Activated naive CD8-positive, alpha-beta T cell (primary cell): ENCODE measurements around the gene SESN2.

Experiments
- H3K27ac Mint-ChIP-seq: one replicate; pipeline ENCODE4 v1.8.0; 2021; ENCODE audit warnings: mixed read lengths
- H3K27me3 Mint-ChIP-seq: one replicate; pipeline ENCODE4 v1.8.0; 2021; ENCODE audit warnings: mixed read lengths
- H3K36me3 Mint-ChIP-seq: one replicate; pipeline ENCODE4 v1.8.0; 2021; ENCODE audit warnings: mixed read lengths
- H3K4me1 Mint-ChIP-seq: one replicate; pipeline ENCODE4 v1.8.0; 2021; ENCODE audit warnings: low read depth, mixed read lengths
- H3K4me3 Mint-ChIP-seq: one replicate; pipeline ENCODE4 v1.8.0; 2021; ENCODE audit warnings: mild to moderate bottlenecking, mixed read lengths
- H3K9me3 Mint-ChIP-seq: one replicate; pipeline ENCODE4 v1.8.0; 2021; ENCODE audit warnings: low read depth, mixed read lengths

The SESN2 gene, protein sequence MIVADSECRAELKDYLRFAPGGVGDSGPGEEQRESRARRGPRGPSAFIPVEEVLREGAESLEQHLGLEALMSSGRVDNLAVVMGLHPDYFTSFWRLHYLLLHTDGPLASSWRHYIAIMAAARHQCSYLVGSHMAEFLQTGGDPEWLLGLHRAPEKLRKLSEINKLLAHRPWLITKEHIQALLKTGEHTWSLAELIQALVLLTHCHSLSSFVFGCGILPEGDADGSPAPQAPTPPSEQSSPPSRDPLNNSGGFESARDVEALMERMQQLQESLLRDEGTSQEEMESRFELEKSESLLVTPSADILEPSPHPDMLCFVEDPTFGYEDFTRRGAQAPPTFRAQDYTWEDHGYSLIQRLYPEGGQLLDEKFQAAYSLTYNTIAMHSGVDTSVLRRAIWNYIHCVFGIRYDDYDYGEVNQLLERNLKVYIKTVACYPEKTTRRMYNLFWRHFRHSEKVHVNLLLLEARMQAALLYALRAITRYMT

GRCh38 chr1:28259252-28259933, at the start of gene SESN2:
Gene SESN2, plus strand, starts transcription at chr1:28259518. Its CDS starts 330 bp downstream, at chr1:28259848.
- Mint-ChIP-seq H3K36me3 (no peaks in the 10 kb centered on the region), H3K27me3 (no peaks in the 10 kb centered on the region), H3K27ac (peak within 1 kb of the TSS; percentile 95), H3K9me3 (no peaks in the 10 kb centered on the region), H3K4me3 (peak within 1 kb of the TSS; percentile 78), H3K4me1 (peaks cover 47% of the 10 kb centered on the region)

GRCh38 chr1:28209700-28210099, 49.6 kb upstream of the SESN2 start:
- Mint-ChIP-seq H3K4me1 (peaks cover 1% of the 10 kb centered on the region), H3K36me3 (peaks cover 10% of the 10 kb centered on the region), H3K9me3 (no peaks in the 10 kb centered on the region), H3K27me3 (no peaks in the 10 kb centered on the region), H3K4me3 (no peak overlapping the region), H3K27ac (no peak overlapping the region)

DNA sequence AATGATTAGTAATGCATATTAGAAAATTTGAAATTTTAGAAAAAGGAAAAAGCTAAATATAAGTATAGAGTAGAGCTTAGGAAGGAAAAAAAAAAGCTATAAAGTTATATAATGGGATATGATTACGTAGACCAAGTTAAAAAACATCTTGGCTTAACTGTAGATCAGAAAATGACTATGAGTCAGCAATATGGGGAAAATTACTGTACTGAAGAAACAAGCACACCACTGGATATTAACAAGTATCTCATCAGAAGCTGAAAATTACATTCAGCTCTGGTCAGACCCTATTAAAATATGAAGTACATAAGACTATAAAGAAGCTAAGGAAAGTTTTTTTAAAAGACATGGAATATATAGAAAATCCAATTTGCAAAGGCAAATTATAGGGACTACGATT, 46.0 kb upstream of the SESN2 start:
- H3K4me1 Mint-ChIP-seq, result peaks cover 1% of the 10 kb centered on the region
- no peak overlapping the region for H3K27ac Mint-ChIP-seq
- H3K27me3 Mint-ChIP-seq, result no peaks in the 10 kb centered on the region
- H3K9me3 Mint-ChIP-seq, result no peaks in the 10 kb centered on the region
- peaks cover 4% of the 10 kb centered on the region for H3K36me3 Mint-ChIP-seq
- H3K4me3 Mint-ChIP-seq, result no peak overlapping the region

GRCh38 chr1:28229089-28229488, 30.2 kb upstream of the SESN2 start:
- Mint-ChIP-seq H3K27ac (no peak overlapping the region), H3K9me3 (no peaks in the 10 kb centered on the region)

GRCh38 chr1:28229996-28230395, 29.3 kb upstream of the SESN2 start:
- Mint-ChIP-seq H3K27ac (no peak overlapping the region), H3K9me3 (no peaks in the 10 kb centered on the region), H3K4me3 (peak overlapping the region; percentile 97), H3K36me3 (no peaks in the 10 kb centered on the region), H3K4me1 (peaks cover 34% of the 10 kb centered on the region), H3K27me3 (no peaks in the 10 kb centered on the region)

More at GRCh38 chr1:28229089-28229488, 30.2 kb upstream of the SESN2 start:
- Mint-ChIP-seq H3K36me3 (no peaks in the 10 kb centered on the region), H3K4me1 (peaks cover 32% of the 10 kb centered on the region), H3K4me3 (no peak overlapping the region), H3K27me3 (no peaks in the 10 kb centered on the region)

DNA sequence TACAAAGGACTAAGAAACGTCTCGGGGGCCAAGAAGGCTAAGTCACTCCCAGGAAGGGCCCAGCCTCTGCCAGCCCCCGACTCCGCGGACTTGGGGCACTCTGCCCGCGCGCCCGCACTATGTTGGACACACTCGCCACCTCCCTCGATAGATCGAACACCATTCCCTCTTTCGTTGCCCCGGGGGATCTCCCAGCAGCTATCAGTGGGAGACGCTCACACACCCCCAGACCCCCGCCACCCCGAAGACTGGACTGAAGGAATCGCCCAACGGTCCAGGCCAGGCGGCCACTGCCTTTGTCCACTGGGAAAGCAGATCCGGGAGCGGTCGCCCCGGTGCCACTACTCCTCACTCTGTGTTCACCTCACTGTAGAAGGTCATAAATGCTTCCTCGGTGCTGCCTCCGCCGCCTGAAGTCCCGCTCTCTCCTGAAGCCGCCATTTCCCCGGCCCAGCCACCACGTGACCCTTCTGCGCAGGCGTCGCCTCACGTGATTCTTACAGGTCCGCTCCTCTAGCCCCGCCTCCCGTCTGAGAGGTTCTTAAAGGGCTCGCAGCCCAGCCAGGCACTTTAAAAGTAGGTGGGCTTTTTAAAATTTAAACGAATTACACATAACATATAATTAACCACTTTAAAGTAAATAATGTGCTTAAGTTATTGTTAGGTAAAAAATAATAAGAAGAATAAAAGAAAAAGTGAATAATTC, 26.6 kb upstream of the SESN2 start, which contains the start of gene DNAJC8:
TSS of gene DNAJC8 (minus strand) at position 472 of the 706 bp plus-strand sequence. CDS start at position 441, 31 bp downstream.
- Mint-ChIP-seq H3K36me3 (no peaks in the 10 kb centered on the region), H3K4me3 (peak within 1 kb of the TSS; percentile 97), H3K9me3 (no peaks in the 10 kb centered on the region), H3K27me3 (no peaks in the 10 kb centered on the region), H3K27ac (peak within 1 kb of the TSS; percentile 98), H3K4me1 (peaks cover 34% of the 10 kb centered on the region)

- H3K4me1 Mint-ChIP-seq, result peaks cover 34% of the 10 kb centered on the region
- no peaks in the 10 kb centered on the region for H3K9me3 Mint-ChIP-seq
- no peaks in the 10 kb centered on the region for H3K27me3 Mint-ChIP-seq
- H3K4me3 Mint-ChIP-seq, result peak overlapping the region; percentile 97
- no peaks in the 10 kb centered on the region for H3K36me3 Mint-ChIP-seq
- peak overlapping the region; percentile 29 for H3K27ac Mint-ChIP-seq
Observed at GRCh38 chr1:28233264-28233606, 26.1 kb upstream of the SESN2 start.

- H3K4me1 Mint-ChIP-seq, result peaks cover 23% of the 10 kb centered on the region
- H3K27ac Mint-ChIP-seq, result no peak within 1 kb of the TSS
- H3K4me3 Mint-ChIP-seq, result no peak within 1 kb of the TSS
- no peaks in the 10 kb centered on the region for H3K9me3 Mint-ChIP-seq
- no peaks in the 10 kb centered on the region for H3K27me3 Mint-ChIP-seq
- H3K36me3 Mint-ChIP-seq, result no peaks in the 10 kb centered on the region
Observed at GRCh38 chr1:28235755-28236655, 23.3 kb upstream of the SESN2 start, which contains the start of gene ATP5IF1. Gene ATP5IF1, plus strand, starts transcription at chr1:28236124. Its CDS starts 60 bp downstream, at chr1:28236184.

DNA sequence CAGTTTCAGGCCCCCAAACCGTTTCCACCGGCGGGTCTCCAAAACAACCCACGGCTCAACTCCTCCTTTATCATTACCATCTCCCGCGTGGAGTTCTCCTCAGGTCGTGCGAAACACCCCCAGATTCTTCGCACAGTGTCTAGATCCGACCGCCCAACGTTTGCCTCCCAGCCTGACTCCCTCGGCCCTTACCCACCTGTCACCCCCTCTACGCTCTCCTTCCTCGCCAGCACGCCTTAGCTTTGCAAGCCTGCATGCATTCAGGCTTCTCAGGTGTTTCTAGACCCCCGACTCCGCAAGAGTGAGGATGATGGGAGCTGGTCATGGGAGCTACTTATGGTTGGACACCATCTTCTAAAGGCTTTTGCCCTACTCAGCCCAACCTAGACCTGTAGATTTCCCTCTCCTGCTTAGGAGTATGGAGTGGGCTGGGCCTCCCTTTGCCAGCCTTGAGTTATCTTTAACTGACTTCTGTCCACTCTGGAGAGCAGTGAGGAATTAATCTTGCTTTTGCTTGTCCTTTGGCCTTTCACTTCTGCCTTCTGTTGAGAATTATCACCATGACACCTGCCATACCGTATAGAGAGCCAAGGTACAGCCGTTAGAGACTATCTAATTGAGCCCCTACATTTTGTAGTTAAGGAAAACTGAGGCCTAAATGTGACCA, 22.5 kb upstream of the SESN2 start:
- Mint-ChIP-seq H3K27ac (no peak overlapping the region), H3K4me3 (no peak overlapping the region), H3K9me3 (no peaks in the 10 kb centered on the region), H3K27me3 (no peaks in the 10 kb centered on the region), H3K4me1 (peaks cover 20% of the 10 kb centered on the region), H3K36me3 (no peaks in the 10 kb centered on the region)

DNA sequence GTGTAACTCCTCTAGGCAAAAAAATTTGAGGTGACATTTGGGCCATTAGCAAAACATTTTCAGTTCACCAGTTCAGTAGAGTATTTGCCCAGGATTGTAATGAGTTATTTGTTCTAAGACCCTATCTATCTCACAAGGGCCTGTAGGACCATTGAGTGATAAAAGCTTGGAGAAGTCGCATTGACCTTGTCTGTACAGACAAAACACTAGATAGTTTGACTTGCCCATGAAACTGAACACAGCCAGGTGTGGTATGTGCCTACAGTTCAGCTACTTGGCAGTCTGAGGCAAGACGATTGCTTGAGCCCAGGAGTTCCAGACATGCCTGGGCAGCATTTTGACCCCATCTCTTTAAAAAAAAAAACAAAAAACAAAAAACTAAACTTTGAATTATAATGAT, 20.3 kb upstream of the SESN2 start:
- H3K27me3 Mint-ChIP-seq, result no peaks in the 10 kb centered on the region
- H3K27ac Mint-ChIP-seq, result peak overlapping the region; percentile 34
- no peaks in the 10 kb centered on the region for H3K9me3 Mint-ChIP-seq
- H3K36me3 Mint-ChIP-seq, result no peaks in the 10 kb centered on the region
- peaks cover 17% of the 10 kb centered on the region for H3K4me1 Mint-ChIP-seq
- H3K4me3 Mint-ChIP-seq, result no peak overlapping the region

- Mint-ChIP-seq H3K27ac (no peak overlapping the region), H3K27me3 (no peaks in the 10 kb centered on the region), H3K4me3 (no peak overlapping the region), H3K9me3 (no peaks in the 10 kb centered on the region), H3K4me1 (peaks cover 25% of the 10 kb centered on the region), H3K36me3 (no peaks in the 10 kb centered on the region)
Observed at GRCh38 chr1:28240024-28240423, 19.3 kb upstream of the SESN2 start.

DNA sequence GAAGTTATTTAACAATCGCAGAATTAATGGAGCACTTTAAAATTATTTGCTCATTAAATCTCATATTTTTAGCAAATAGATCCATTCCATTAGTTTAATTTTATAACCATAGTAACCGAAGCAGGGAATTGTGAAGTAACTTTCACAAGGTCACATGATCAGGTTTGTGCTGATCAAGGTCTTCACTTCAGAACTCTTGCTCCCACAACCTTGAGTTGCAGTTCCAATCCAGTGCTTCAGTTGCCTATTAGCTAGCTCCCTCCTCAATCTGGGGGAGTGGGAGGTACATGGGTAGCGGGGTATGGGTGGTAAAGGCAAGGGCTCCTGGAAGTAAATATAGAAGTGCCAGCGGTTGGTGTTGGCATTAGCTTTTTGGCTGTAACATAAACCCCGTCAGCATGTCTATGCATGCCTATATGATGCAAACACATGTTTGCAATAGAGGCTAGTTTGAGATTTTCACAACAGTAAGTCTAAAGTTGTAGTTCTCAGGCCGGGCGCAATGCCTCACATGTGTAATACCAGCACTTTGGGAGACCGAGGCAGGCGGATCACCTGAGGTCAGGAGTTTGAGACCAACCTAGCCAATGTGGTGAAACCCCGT, 17.6 kb upstream of the SESN2 start:
- Mint-ChIP-seq H3K4me3 (no peak overlapping the region), H3K4me1 (peaks cover 31% of the 10 kb centered on the region), H3K36me3 (no peaks in the 10 kb centered on the region), H3K27me3 (no peaks in the 10 kb centered on the region), H3K27ac (no peak overlapping the region), H3K9me3 (no peaks in the 10 kb centered on the region)

DNA sequence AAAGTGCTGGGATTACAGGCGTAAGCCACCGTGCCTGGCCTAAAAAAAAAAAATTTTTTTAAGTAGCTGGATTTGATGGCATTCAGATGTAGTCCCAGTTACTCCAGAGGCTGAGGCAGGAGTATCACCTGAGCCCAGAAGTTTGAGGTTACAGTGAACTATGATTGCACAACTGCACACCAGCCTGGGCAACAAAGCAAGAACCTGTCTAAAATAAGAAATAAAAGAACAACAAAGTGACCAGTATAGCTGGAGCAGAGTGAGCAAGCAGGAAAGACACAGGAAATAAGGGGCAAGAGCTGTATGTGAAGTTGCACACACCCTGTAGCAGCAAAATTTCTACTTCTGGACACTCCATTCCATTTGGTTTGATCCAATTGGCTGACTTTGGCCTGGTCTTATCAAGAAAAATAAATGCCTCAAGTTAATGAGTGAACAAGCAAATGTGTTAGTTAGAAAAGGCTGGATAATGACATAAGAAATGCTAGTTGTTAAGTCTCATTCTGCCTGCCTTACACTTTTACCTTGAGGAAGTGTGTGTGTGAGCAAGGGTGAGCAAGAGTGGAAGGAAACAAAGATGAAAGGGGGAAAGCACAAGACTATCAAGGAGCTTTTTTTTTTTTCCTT, 15.5 kb upstream of the SESN2 start:
- peak overlapping the region; percentile 69 for H3K4me3 Mint-ChIP-seq
- no peaks in the 10 kb centered on the region for H3K27me3 Mint-ChIP-seq
- H3K27ac Mint-ChIP-seq, result peak overlapping the region; percentile 94
- no peaks in the 10 kb centered on the region for H3K36me3 Mint-ChIP-seq
- H3K9me3 Mint-ChIP-seq, result no peaks in the 10 kb centered on the region
- H3K4me1 Mint-ChIP-seq, result peaks cover 47% of the 10 kb centered on the region
